GM18526 (cell line): ENCODE data around the gene PIBF1.

Experiments used
- POLR2A ChIP-seq: IDR thresholded peaks from 3 replicates; pipeline ENCODE4 v1.6.1; 2011; ENCODE audit not compliant: insufficient read length; ENCODE audit errors: extremely low read depth

PIBF1 gene, protein sequence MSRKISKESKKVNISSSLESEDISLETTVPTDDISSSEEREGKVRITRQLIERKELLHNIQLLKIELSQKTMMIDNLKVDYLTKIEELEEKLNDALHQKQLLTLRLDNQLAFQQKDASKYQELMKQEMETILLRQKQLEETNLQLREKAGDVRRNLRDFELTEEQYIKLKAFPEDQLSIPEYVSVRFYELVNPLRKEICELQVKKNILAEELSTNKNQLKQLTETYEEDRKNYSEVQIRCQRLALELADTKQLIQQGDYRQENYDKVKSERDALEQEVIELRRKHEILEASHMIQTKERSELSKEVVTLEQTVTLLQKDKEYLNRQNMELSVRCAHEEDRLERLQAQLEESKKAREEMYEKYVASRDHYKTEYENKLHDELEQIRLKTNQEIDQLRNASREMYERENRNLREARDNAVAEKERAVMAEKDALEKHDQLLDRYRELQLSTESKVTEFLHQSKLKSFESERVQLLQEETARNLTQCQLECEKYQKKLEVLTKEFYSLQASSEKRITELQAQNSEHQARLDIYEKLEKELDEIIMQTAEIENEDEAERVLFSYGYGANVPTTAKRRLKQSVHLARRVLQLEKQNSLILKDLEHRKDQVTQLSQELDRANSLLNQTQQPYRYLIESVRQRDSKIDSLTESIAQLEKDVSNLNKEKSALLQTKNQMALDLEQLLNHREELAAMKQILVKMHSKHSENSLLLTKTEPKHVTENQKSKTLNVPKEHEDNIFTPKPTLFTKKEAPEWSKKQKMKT

GRCh38 chr13:72781451-72782439 lies at the start of gene PIBF1, which contains the start of gene DIS3:
TSS of gene PIBF1 (plus strand) at chr13:72782133. CDS start at chr13:72783470, 1,337 bp downstream.
TSS of gene DIS3 (minus strand) at chr13:72781900. CDS start at chr13:72781832, 68 bp downstream.
- peak; percentile 78 for TF ChIP-seq POLR2A

GRCh38 chr13:72737033-72737432 lies 44.9 kb upstream of the PIBF1 start:
- no peak for TF ChIP-seq POLR2A

DNA sequence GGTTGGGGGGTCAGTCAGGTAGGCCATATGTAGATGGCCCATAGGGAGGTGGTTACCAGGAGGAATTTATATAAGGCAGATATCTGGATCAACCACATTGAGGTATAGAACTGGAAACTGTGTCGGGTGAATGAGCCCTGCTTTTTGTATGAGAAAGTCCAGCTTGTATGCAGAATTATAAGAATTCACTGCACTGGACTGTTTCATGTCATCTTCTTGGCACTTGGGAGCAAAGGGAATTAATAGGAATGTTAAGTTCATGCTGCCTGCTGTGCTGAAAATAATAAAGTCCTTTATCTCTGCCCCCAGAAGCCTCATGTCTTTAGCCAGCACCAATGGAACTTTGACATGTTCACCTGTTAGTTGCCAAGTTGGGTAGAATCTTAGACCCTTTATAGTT lies 41.9 kb upstream of the PIBF1 start:
- no peak for TF ChIP-seq POLR2A

DNA sequence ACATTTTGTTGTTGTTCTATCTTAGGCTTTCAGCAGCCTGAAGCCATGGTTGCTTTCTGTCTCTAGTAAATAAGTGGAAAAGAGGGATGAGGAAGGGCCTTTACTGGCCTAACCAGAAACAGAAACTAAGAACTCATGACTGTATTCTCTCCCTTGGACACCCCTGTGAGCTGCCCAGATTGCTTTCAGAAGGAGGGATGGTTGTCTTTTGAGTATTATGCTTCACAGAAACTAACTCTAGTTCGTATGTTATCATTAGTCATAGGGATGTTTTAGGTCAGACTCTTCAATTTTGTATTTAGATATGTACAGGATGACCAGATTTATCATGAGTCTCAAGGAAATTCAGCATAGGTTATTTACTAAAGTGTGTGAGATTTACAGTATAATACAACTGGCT lies 36.7 kb upstream of the PIBF1 start:
- no peak for TF ChIP-seq POLR2A

GRCh38 chr13:72751220-72751619 lies 30.7 kb upstream of the PIBF1 start:
- no peak for TF ChIP-seq POLR2A

GRCh38 chr13:72754111-72754510 lies 27.8 kb upstream of the PIBF1 start:
- no peak for TF ChIP-seq POLR2A

DNA sequence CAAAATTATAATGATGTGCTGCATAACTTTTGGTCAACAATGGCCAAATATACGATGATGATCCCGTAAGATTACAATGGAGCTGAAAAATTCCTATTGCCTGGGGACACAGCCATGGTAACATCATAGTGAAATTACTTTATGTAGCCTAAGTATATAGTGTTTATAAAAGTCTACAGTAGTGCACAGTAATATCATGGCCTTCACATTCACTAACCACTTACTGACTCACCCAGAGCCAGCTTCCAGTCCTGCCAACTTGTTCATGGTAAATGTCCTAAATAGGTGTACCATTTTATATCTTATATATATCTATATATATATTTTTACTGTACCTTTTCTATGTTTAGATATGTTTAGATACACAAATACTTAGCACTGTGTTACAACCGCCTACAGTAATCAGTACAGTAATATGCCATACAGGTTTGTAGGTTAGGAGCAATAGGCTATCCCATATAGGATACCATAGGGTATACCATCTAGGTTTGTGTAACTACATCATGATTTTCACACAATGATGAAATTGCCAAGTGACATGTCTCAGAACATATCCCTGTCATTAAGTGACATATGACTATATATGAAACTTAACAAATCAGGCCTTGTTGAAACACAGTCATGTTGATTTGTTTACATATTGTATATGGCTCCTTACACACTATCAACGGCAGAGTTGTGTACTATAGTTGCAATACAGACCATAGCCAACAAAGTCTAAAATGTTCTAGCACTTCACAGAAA lies 24.0 kb upstream of the PIBF1 start:
- TF ChIP-seq POLR2A: no peak

GRCh38 chr13:72760189-72760588 lies 21.7 kb upstream of the PIBF1 start:
- TF ChIP-seq POLR2A: no peak

DNA sequence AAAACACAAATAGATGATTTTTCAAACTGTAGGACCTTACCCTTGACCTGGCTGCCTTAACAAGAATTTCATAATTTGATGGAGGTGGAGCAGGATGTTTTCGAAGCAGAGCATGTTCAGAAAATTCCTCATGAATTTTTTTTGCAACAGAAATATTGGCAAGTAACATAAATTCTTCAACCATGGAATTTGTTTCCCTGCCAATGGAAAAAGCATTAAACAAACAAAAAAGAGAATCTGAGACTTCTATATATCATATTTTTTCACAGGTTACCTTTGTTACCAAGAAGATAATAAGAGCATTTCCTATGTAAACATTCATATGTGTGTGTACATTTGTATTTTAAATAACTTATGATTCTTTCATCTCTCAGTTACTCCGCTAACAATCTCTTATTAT lies 18.5 kb upstream of the PIBF1 start:
- no peak for TF ChIP-seq POLR2A

- TF ChIP-seq POLR2A: no peak
Observed at GRCh38 chr13:72774019-72774418, 7.9 kb upstream of the PIBF1 start.

GRCh38 chr13:72782717-72783116 lies 784 bp downstream of the PIBF1 start:
- no peak for TF ChIP-seq POLR2A

GRCh38 chr13:72788831-72789230 lies 6.9 kb downstream of the PIBF1 start:
- TF ChIP-seq POLR2A: no peak

- no peak for TF ChIP-seq POLR2A
Observed at GRCh38 chr13:72792640-72793039, 10.7 kb downstream of the PIBF1 start.

GRCh38 chr13:72798817-72799216 lies 16.9 kb downstream of the PIBF1 start:
- TF ChIP-seq POLR2A: no peak
